Measurements from ENCODE around the gene AOPEP.

GRCh38 chr9:95095641-95096355 is 369.3 kb downstream of the AOPEP start:
- TF ChIP-seq CTCF (IDR thresholded peaks at IDR 0.05) (no peak), POLR2A (IDR thresholded peaks at IDR 0.05) (no peak)

Measured in testis (tissue), 2 donors.